BLaER1 (cell line): ENCODE results near the gene NR6A1.
A peak's percentile ranks its signal among the peaks of the same experiment; 100 is the strongest.

ENCODE experiments used
- H3K27ac ChIP-seq: shearing (Covaris generic); formaldehyde crosslinking; 2 replicates; pipeline ENCODE4 v1.8.1; 2022
- H3K27me3 ChIP-seq: shearing (Covaris generic); formaldehyde crosslinking; 2 replicates; pipeline ENCODE4 v1.8.1; 2022
- H3K36me3 ChIP-seq: shearing (Covaris generic); formaldehyde crosslinking; 2 replicates; pipeline ENCODE4 v1.8.1; 2022
- H3K4me1 ChIP-seq: shearing (Covaris generic); formaldehyde crosslinking; 2 replicates; pipeline ENCODE4 v1.8.1; 2022
- H3K4me2 ChIP-seq: shearing (Covaris generic); formaldehyde crosslinking; 2 replicates; pipeline ENCODE4 v1.8.1; 2022
- H3K4me3 ChIP-seq: shearing (Covaris generic); formaldehyde crosslinking; 2 replicates; pipeline ENCODE4 v1.8.1; 2022
- H3K9ac ChIP-seq: shearing (Covaris generic); formaldehyde crosslinking; 2 replicates; pipeline ENCODE4 v1.8.1; 2022
- H3K9me3 ChIP-seq: shearing (Covaris generic); formaldehyde crosslinking; 2 replicates; pipeline ENCODE4 v1.8.1; 2022
- H4K20me1 ChIP-seq: shearing (Covaris generic); formaldehyde crosslinking; 2 replicates; pipeline ENCODE4 v1.8.1; 2022
- Cebpa-rat ChIP-seq: shearing (Covaris generic); IDR thresholded peaks from 2 replicates; pipeline ENCODE4 v1.8.1; 2022

The NR6A1 gene

DNA sequence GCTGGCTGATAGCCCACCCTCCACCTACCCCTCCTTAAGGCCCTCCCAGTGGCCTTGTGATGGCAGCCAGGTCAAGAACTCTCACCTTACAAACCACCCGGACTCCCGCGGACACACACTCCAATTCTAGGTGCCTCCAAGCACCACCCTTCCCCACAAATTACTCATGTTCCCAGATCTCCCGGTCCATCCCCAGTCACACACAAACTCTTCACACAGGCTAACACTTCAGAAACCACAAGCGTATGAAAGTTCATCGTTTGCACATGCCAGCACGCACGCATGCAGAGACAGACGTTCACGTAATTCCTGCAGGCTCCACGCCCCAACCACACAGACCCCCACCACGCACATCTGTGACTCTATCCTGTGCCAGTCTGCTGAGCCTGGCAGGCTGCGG is 281.9 kb downstream of the NR6A1 start:
- H3K27me3 ChIP-seq = no peaks in the 10 kb centered on the region
- H3K9ac ChIP-seq = 0 out of 2 replicates have a peak overlapping the region, but pooled peaks have one; percentile 24
- H3K4me1 ChIP-seq = no peaks in the 10 kb centered on the region
- H3K36me3 ChIP-seq = no peaks in the 10 kb centered on the region
- no peaks in the 10 kb centered on the region for H3K9me3 ChIP-seq
- no peak for TF ChIP-seq Cebpa-rat
- H4K20me1 ChIP-seq = no peaks in the 10 kb centered on the region
- H3K4me3 ChIP-seq = no peak overlapping the region
- no peak overlapping the region for H3K4me2 ChIP-seq
- H3K27ac ChIP-seq = no peak overlapping the region

DNA sequence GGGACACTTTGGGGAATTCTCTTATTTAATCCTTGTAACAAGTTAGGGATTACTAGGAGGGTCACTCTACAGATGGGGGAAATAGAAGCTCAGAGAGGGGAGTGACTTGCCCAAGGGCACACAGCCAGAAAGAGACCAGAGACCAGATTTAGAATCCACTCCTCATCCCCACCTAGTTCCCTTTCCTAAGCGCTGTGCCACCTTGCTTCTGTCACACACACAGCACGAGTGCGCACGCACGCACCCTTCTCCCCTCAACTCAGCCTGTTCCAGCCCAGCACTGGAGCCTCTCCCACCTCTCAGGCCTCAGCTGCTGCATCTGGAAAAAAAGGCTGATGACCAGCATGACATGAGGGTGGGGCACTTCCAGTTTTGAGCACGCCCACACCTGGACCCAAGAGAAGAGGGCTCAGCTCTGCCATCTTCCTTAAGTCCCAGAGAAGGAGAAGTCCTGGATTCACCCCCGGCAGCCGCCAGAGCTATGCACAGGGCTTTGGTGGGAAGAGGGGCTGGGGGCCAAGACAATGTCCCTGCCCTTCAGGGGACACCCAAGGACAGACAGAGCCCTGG is 282.4 kb downstream of the NR6A1 start:
- Histone ChIP-seq H3K27ac (no peak overlapping the region), H3K9me3 (no peaks in the 10 kb centered on the region), H3K36me3 (no peaks in the 10 kb centered on the region), H4K20me1 (no peaks in the 10 kb centered on the region), H3K4me3 (no peak overlapping the region), H3K9ac (0 out of 2 replicates have a peak overlapping the region, but pooled peaks have one; percentile 24), H3K4me1 (no peaks in the 10 kb centered on the region), H3K4me2 (no peak overlapping the region), H3K27me3 (no peaks in the 10 kb centered on the region)
- TF ChIP-seq Cebpa-rat = no peak

DNA sequence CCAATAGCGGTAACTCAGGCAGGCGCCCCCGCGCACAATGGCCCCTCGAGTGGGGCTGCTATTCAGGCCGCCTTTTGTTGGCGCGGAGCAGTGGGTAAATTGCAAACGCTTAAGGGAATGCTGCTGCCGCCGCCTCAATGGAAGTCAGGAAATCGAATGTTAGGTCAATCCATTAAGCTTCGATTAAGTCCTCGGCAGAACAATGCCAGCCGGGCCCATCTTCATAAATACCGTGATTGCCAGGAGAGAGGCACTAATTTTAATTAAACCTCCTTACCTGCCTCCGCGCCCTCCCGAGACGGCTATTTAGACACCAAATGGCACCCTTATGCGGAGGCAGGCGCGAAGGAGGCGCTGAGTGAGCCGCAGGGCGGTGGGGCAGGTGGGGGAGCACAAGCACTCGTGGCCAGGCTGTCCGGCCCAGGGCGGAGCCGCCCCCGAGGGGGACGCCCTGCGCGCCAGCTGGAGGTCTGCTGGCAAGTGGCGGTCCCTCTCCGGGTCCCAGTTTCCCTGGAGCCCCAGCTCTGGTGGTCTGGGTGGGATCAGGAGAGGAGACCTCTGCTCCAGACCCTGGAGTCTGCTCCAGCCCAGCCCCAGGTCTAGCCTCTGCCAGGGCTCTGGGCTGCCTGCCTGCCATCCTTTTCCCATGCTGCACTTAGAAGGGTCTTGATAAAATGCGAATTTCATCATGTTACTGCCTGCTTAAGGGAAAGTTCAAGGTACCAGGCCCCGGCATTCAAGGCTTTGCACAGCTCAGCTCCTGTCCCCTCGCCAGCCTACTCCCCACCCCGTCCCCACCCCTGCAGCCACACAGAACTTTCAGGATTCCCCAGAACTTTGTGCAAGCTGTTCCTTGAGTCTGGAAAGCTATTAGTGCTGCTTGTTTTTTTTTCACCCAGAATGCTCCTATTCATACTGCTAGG is 283.6 kb downstream of the NR6A1 start:
- TF ChIP-seq Cebpa-rat = no peak
- Histone ChIP-seq H3K4me2 (no peak overlapping the region), H3K4me3 (no peak overlapping the region), H3K4me1 (no peaks in the 10 kb centered on the region), H3K9me3 (no peaks in the 10 kb centered on the region), H3K9ac (no peak overlapping the region), H3K36me3 (no peaks in the 10 kb centered on the region), H4K20me1 (no peaks in the 10 kb centered on the region), H3K27me3 (no peaks in the 10 kb centered on the region), H3K27ac (no peak overlapping the region)

GRCh38 chr9:124486778-124487259 is 284.3 kb downstream of the NR6A1 start:
- Histone ChIP-seq H3K27me3 (no peaks in the 10 kb centered on the region), H3K27ac (no peak overlapping the region), H3K9me3 (no peaks in the 10 kb centered on the region), H3K9ac (no peak overlapping the region), H3K4me3 (no peak overlapping the region), H4K20me1 (no peaks in the 10 kb centered on the region), H3K36me3 (no peaks in the 10 kb centered on the region), H3K4me2 (no peak overlapping the region), H3K4me1 (no peaks in the 10 kb centered on the region)
- TF ChIP-seq Cebpa-rat = no peak

- H4K20me1 ChIP-seq = no peaks in the 10 kb centered on the region
- H3K4me2 ChIP-seq = no peak overlapping the region
- H3K4me1 ChIP-seq = no peaks in the 10 kb centered on the region
- no peak for TF ChIP-seq Cebpa-rat
- no peaks in the 10 kb centered on the region for H3K27me3 ChIP-seq
- H3K27ac ChIP-seq = no peak overlapping the region
- no peaks in the 10 kb centered on the region for H3K36me3 ChIP-seq
- H3K9ac ChIP-seq = no peak overlapping the region
- no peaks in the 10 kb centered on the region for H3K9me3 ChIP-seq
- H3K4me3 ChIP-seq = no peak overlapping the region
These were observed 285.2 kb downstream of the NR6A1 start for GRCh38 chr9:124485936-124486335.

- Histone ChIP-seq H4K20me1 (no peaks in the 10 kb centered on the region), H3K36me3 (no peaks in the 10 kb centered on the region), H3K4me2 (no peak overlapping the region), H3K4me3 (no peak overlapping the region), H3K4me1 (peaks cover 4% of the 10 kb centered on the region; the same call in 1 of the 2 replicates), H3K27me3 (no peaks in the 10 kb centered on the region), H3K9ac (no peak overlapping the region), H3K27ac (no peak overlapping the region), H3K9me3 (no peaks in the 10 kb centered on the region)
- TF ChIP-seq Cebpa-rat = no peak
These were observed 285.9 kb downstream of the NR6A1 start for GRCh38 chr9:124485201-124485600.

DNA sequence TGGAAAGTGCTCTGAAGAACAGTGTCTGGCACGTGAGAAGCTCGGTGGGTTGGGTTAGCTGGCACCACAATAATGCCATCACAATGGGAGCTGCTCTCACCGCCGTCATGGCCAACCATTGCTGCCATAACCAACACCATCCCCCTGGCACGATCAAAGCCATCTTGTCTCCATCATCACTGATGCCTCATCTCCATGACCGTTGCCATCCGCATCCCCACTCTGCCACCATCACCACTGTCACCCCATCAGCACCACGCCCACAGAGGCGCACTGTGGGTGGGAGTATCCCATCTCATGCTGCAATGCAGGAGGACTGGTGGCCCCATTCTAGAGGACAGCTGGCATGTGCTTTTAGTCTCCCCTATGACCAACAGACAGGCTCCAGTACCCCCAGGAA is 287.6 kb downstream of the NR6A1 start:
- no peak overlapping the region for H3K4me2 ChIP-seq
- no peaks in the 10 kb centered on the region for H3K36me3 ChIP-seq
- no peaks in the 10 kb centered on the region for H4K20me1 ChIP-seq
- H3K27ac ChIP-seq = no peak overlapping the region
- H3K4me1 ChIP-seq = peaks cover 8% of the 10 kb centered on the region
- peaks cover 1% of the 10 kb centered on the region; the same call in 1 of the 2 replicates for H3K27me3 ChIP-seq
- H3K9me3 ChIP-seq = no peaks in the 10 kb centered on the region
- TF ChIP-seq Cebpa-rat = no peak
- no peak overlapping the region for H3K4me3 ChIP-seq
- H3K9ac ChIP-seq = no peak overlapping the region

DNA sequence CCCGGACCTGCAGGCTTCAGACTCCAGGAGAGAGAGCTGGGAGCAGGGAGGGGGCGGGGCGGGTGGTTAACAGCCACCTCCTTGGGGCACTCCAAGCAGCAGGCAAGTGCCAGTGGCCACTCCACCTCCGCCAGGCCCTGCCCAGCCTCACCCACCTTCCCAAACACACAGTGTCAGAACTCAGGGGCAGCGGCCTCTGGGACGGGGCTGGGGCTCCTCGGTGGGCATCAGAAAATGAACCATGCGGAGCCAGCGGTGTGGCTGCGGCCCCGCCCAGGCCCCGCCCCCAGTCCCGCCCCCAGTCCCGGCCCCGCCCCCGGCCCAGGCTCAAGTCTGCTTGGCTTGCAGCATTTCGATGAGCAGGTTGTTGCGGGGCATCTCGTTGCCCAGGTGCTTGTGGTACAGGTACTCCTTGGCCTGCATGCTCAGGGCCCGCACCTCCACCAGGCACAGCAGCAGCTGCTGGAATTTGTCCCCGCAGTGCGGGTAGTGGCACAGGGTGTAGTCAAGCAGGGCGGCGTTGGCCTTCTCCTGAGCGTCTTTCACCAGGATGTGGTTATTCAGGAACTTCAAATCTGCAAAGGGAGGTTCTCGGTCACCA is 288.6 kb downstream of the NR6A1 start:
- H3K4me2 ChIP-seq = no peak overlapping the region
- H3K4me3 ChIP-seq = no peak overlapping the region
- H3K4me1 ChIP-seq = peaks cover 14% of the 10 kb centered on the region
- H3K9me3 ChIP-seq = no peaks in the 10 kb centered on the region
- H3K27ac ChIP-seq = no peak overlapping the region
- no peak for TF ChIP-seq Cebpa-rat
- H3K27me3 ChIP-seq = peaks cover 8% of the 10 kb centered on the region
- no peak overlapping the region for H3K9ac ChIP-seq
- no peaks in the 10 kb centered on the region for H3K36me3 ChIP-seq
- no peaks in the 10 kb centered on the region for H4K20me1 ChIP-seq

DNA sequence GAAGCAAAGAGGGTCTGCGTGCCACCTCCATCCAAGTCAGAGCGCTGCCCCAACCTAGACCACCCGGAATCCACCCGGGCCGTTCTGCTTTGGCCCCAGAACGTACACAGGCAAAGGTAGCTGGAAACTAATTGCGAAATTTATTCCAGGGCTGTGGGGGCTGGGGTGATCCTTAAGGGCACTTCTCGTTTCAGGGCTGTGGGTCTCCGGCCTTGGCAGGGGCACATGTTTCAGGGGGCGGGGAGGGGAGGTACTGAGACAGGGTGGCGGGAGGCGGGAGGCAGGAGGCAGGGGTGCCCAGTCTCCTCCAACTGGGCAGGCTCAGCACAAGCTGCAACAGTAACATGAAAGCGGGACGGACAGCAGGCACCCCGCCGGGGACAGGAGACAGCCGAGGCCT is 290.0 kb downstream of the NR6A1 start:
- Histone ChIP-seq H4K20me1 (no peaks in the 10 kb centered on the region), H3K27me3 (peaks cover 19% of the 10 kb centered on the region), H3K36me3 (no peaks in the 10 kb centered on the region), H3K9me3 (no peaks in the 10 kb centered on the region), H3K9ac (no peak overlapping the region), H3K4me1 (peaks cover 28% of the 10 kb centered on the region), H3K27ac (no peak overlapping the region), H3K4me2 (no peak overlapping the region), H3K4me3 (no peak overlapping the region)
- TF ChIP-seq Cebpa-rat = no peak

DNA sequence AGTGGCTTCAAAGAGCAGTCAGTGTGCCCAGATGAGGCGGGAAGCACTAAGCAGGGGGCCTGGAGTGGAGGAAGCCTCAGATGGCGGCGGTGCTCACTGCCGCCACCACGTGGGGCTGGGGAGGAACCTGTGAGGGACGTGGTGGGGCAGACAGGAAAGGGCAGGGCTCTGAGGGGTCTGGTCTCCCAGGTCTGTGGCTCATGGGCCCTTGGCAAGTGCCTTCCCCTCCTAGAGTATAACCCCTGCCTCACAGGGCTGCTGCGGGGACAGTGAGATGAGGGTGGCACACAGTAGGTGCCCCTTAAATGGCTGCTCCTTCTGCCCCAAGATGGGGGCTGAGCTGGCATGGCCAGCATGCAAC is 290.5 kb downstream of the NR6A1 start:
- no peaks in the 10 kb centered on the region for H3K9me3 ChIP-seq
- H3K4me2 ChIP-seq = no peak overlapping the region
- H3K27me3 ChIP-seq = peaks cover 19% of the 10 kb centered on the region
- H3K36me3 ChIP-seq = no peaks in the 10 kb centered on the region
- no peak for TF ChIP-seq Cebpa-rat
- H3K4me3 ChIP-seq = no peak overlapping the region
- H4K20me1 ChIP-seq = no peaks in the 10 kb centered on the region
- H3K9ac ChIP-seq = no peak overlapping the region
- H3K27ac ChIP-seq = no peak overlapping the region
- H3K4me1 ChIP-seq = peaks cover 33% of the 10 kb centered on the region
